H1 (cell line): Measurements from ENCODE around the gene GNL2.

ENCODE experiments used
- CREB1 ChIP-seq: IDR thresholded peaks from 2 replicates; pipeline ENCODE4 v1.6.1; 2012; ENCODE audit warnings: inconsistent platforms
- CTCF ChIP-seq, 3 experiments: IDR thresholded peaks; 1 replicate in 2 of 3; 2 replicates in 1 of 3; pipeline versions ENCODE4 v1.5.1 to v1.6.1; 2011; ENCODE audit warnings: low read length in 3 of 3, mild to moderate bottlenecking in 3 of 3, inconsistent platforms in 2 of 3, low read depth in 1 of 3, moderate library complexity in 1 of 3; ENCODE audit not compliant: insufficient read depth in 1 of 3; ENCODE audit errors: control extremely low read depth in 1 of 3
- EP300 ChIP-seq, 2 experiments: IDR thresholded peaks; 1 replicate in 1 of 2; 2 replicates in 1 of 2; pipeline ENCODE4 v1.6.1; 2011 to 2012; ENCODE audit warnings: low read depth in 2 of 2, low read length in 2 of 2, mild to moderate bottlenecking in 2 of 2, borderline replicate concordance in 1 of 2, inconsistent platforms in 1 of 2, moderate library complexity in 1 of 2
- FOSL1 ChIP-seq: IDR thresholded peaks from 2 replicates; pipeline ENCODE4 v1.6.1; 2011; ENCODE audit warnings: mild to moderate bottlenecking, low read depth, low read length, moderate library complexity; ENCODE audit not compliant: insufficient read depth
- MAX ChIP-seq: IDR thresholded peaks from 2 replicates; pipeline ENCODE4 v1.6.1; 2012; ENCODE audit warnings: inconsistent platforms
- POLR2A ChIP-seq, 2 experiments: IDR thresholded peaks; 1 replicate in 1 of 2; 2 replicates in 1 of 2; pipeline ENCODE4 v1.6.1; 2011; ENCODE audit warnings: low read depth in 2 of 2, low read length in 2 of 2, mild to moderate bottlenecking in 2 of 2; ENCODE audit errors: control extremely low read depth in 1 of 2
- RAD21 ChIP-seq, 2 experiments: IDR thresholded peaks in 1 of 2; conservative IDR thresholded peaks in 1 of 2; 2 replicates each; pipeline ENCODE4 v1.6.1; 2011; ENCODE audit warnings: low read depth in 2 of 2, low read length in 2 of 2, improper control_type of control experiment in 1 of 2, inconsistent platforms in 1 of 2, mild to moderate bottlenecking in 1 of 2, moderate library complexity in 1 of 2
- TAF1 ChIP-seq: IDR thresholded peaks from 2 replicates; pipeline ENCODE4 v1.6.1; 2011; ENCODE audit warnings: mild to moderate bottlenecking, low read depth, low read length

GRCh38 chr1:37545019-37545418, 50.7 kb downstream of the GNL2 start:
- TF ChIP-seq POLR2A (IDR thresholded peaks at IDR 0.05; ENCODE audit: control extremely low read depth in 1 of 2, low read depth in 2 of 2, low read length in 2 of 2) (no peak), RAD21 (IDR thresholded peaks at IDR 0.05 in 1 of 2, conservative IDR thresholded peaks at IDR 0.05 in 1 of 2; ENCODE audit: low read depth in 2 of 2, low read length in 2 of 2) (no peak), EP300 (IDR thresholded peaks at IDR 0.05; ENCODE audit: borderline replicate concordance in 1 of 2, low read depth in 2 of 2, low read length in 2 of 2) (no peak), CREB1 (no peak), MAX (no peak), TAF1 (no peak), FOSL1 (no peak), CTCF (IDR thresholded peaks at IDR 0.05; ENCODE audit: control extremely low read depth in 1 of 3, insufficient read depth in 1 of 3, low read depth in 1 of 3, low read length in 3 of 3) (no peak)
